GM23248 (cell line): ENCODE measurements around the gene WLS. TPM values are rescaled to one million over a fixed set of nuclear protein-coding genes. Genes with fewer than 3 reads are reported as not detected.

ENCODE experiments used
- DNase-seq: peaks from one replicate; pipeline ENCODE4 v3.0.0-alpha.2; 2015
- H2AFZ ChIP-seq: fragments of 200-600 bp; sonication (generic); 2 replicates; pipeline ENCODE4 v1.6.1; 2016; ENCODE audit warnings: antibody characterized with exemption
- H3F3A ChIP-seq: fragments of 200-600 bp; sonication (generic); 2 replicates; pipeline ENCODE4 v1.6.1; 2016; ENCODE audit warnings: mild to moderate bottlenecking, antibody characterized with exemption, mixed run types; ENCODE audit not compliant: insufficient read depth
- H3K27ac ChIP-seq: fragments of 200-600 bp; sonication (generic); 2 replicates; pipeline ENCODE4 v1.5.1; 2016; ENCODE audit warnings: mild to moderate bottlenecking
- H3K27me3 ChIP-seq: fragments of 200-600 bp; sonication (generic); replicated peaks from 2 replicates; pipeline ENCODE4 v1.6.1; 2016; ENCODE audit warnings: mild to moderate bottlenecking; ENCODE audit not compliant: insufficient read depth
- H3K36me3 ChIP-seq: fragments of 200-600 bp; sonication (generic); 2 replicates; pipeline ENCODE4 v1.6.1; 2016; ENCODE audit warnings: low read depth, mild to moderate bottlenecking
- H3K4me1 ChIP-seq: fragments of 200-600 bp; sonication (generic); 2 replicates; pipeline ENCODE4 v1.6.1; 2016; ENCODE audit warnings: mild to moderate bottlenecking; ENCODE audit not compliant: insufficient read depth
- H3K4me2 ChIP-seq: fragments of 200-600 bp; sonication (generic); one replicate; pipeline ENCODE4 v1.6.1; 2016; ENCODE audit warnings: mild to moderate bottlenecking; ENCODE audit not compliant: unreplicated experiment
- H3K4me3 ChIP-seq: fragments of 200-600 bp; sonication (generic); 2 replicates; pipeline ENCODE4 v1.5.1; 2016; ENCODE audit warnings: mild to moderate bottlenecking
- H3K79me2 ChIP-seq: fragments of 200-600 bp; sonication (generic); 2 replicates; pipeline ENCODE4 v1.6.1; 2016; ENCODE audit warnings: mild to moderate bottlenecking; ENCODE audit not compliant: insufficient read depth
- H3K9ac ChIP-seq: fragments of 200-600 bp; sonication (generic); 2 replicates; pipeline ENCODE4 v1.6.1; 2016; ENCODE audit warnings: mild to moderate bottlenecking
- H3K9me2 ChIP-seq: fragments of 200-600 bp; sonication (generic); 2 replicates; pipeline ENCODE4 v1.6.1; 2016; ENCODE audit warnings: mixed run types, mild to moderate bottlenecking, moderate library complexity; ENCODE audit not compliant: insufficient read depth
- H3K9me3 ChIP-seq: fragments of 200-600 bp; sonication (generic); one replicate; pipeline ENCODE4 v1.6.1; 2017; ENCODE audit warnings: low read depth
- H4K20me1 ChIP-seq: fragments of 200-600 bp; sonication (generic); 2 replicates; pipeline ENCODE4 v1.6.0; 2016; ENCODE audit not compliant: insufficient read depth
- EZH2 ChIP-seq: fragments of 200-600 bp; sonication (generic); IDR thresholded peaks from 2 replicates; pipeline ENCODE4 v1.6.1; 2018; ENCODE audit warnings: antibody characterized with exemption, mild to moderate bottlenecking; ENCODE audit not compliant: insufficient read depth, poor library complexity, severe bottlenecking
- EZH2phosphoT487 ChIP-seq: fragments of 200-600 bp; sonication (generic); IDR thresholded peaks from 2 replicates; pipeline ENCODE4 v1.6.1; 2018; ENCODE audit warnings: antibody characterized with exemption, moderate library complexity, mild to moderate bottlenecking, low read depth; ENCODE audit not compliant: insufficient read depth
- WGBS, 2 experiments: methylation state at CpG; one replicate each; pipeline ENCODE4 v1.1.6; 2015 to 2017; ENCODE audit warnings: low lambda C conversion rate in 2 of 2, low coverage in 1 of 2; ENCODE audit errors: missing lambda C conversion rate in 2 of 2; 5-methylcytosine and 5-hydroxymethylcytosine counted together
- in situ Hi-C: fragments of 300-500 bp; cut with MboI; formaldehyde crosslinking; loops from 2 replicates; pipeline ENCODE4 v1.15.0; 2020
- polyA plus RNA-seq: library from polyadenylated mRNA; unstranded; fragments of >200 nt; fragmentation: Nextera tagmentation; extraction: Ambion mirVana; gene quantifications from 2 replicates; pipeline ENCODE4 v1.2.1, GENCODE V29; 2016
- total RNA-seq: library from RNA; depleted of rRNA; stranded (reverse); fragments of >200 nt; shearing (Covaris generic); gene quantifications from 2 replicates; pipeline ENCODE4 v1.2.3, GENCODE V29; 2014

WLS gene
- total and polyA plus RNA-seq, 2 experiments from 2014 or later: 26.7 to 36.4 TPM

DNA sequence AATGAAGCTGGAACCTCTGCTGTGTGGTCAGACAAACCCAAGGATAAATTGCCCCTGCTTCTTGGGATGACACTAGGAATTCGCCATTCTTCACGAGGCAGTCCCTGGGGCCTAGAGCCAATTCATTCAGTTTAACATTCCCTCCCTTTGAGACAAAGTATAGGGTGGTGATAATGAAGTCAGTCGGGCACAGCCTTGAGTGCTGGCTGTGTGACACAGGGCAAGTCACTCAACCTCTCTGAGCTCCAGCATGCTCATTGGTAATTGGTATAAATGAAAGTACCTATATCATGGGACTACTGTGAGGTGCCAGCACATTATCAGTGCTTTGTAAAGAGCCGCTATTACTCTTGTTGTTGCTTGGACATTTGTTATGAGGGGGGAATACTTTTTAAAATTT lies 117.0 kb downstream of the WLS start:
- H2AFZ ChIP-seq: no peak overlapping the region
- H3K4me2 ChIP-seq: no peak overlapping the region
- no peaks in the 10 kb centered on the region for H3K9me2 ChIP-seq
- no peak for TF ChIP-seq EZH2phosphoT487
- DNase-seq: no peak
- no peak overlapping the region for H3K4me3 ChIP-seq
- no peaks in the 10 kb centered on the region for H3K79me2 ChIP-seq
- H3K27ac ChIP-seq: no peak overlapping the region
- in situ Hi-C loops: loop anchor here (5.0 kb wide), 1 partner anchor 227 kb away; no protein-coding TSS in a partner anchor
- no peaks in the 10 kb centered on the region for H3K27me3 ChIP-seq
- H3K9ac ChIP-seq: no peak overlapping the region
- no peaks in the 10 kb centered on the region for H3K36me3 ChIP-seq
- peaks cover 25% of the 10 kb centered on the region for H3K4me1 ChIP-seq
- H4K20me1 ChIP-seq: no peaks in the 10 kb centered on the region
- 63% methylated on average over 4 of the region's 4 CpGs for WGBS, 2 experiments
- H3F3A ChIP-seq: peaks cover 35% of the 10 kb centered on the region
- no peaks in the 10 kb centered on the region for H3K9me3 ChIP-seq

DNA sequence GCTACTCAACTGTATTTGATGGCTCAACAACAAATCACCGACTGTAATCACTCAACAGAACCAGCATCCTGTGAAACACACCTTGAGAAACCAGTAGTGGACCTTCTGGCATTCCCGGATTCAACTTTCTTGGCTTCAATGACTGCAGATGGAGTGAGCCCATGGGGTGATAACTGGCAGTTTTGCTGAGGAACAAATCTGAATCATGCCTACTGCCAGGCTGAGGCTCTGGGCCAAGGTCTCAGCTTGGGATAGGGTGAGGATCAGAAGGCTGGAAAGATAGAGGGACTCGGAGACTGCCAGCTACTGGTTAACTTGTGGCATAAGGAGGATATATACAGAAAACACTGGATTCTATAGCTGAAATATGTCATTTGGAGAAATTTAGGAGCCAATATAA lies 118.4 kb downstream of the WLS start:
- DNase-seq: no peak
- Histone ChIP-seq H3K36me3 (no peaks in the 10 kb centered on the region), H3K27me3 (no peaks in the 10 kb centered on the region), H3K9ac (no peak overlapping the region), H2AFZ (no peak overlapping the region), H3K9me2 (no peaks in the 10 kb centered on the region), H3K79me2 (no peaks in the 10 kb centered on the region), H3K4me3 (no peak overlapping the region), H4K20me1 (no peaks in the 10 kb centered on the region), H3K9me3 (no peaks in the 10 kb centered on the region), H3K27ac (no peak overlapping the region), H3K4me2 (no peak overlapping the region), H3F3A (peaks cover 35% of the 10 kb centered on the region), H3K4me1 (peaks cover 24% of the 10 kb centered on the region)
- TF ChIP-seq EZH2phosphoT487 (no peak), EZH2 (no peak)
- in situ Hi-C loops: no loop called here
- 88 to 90% methylated on average over 3 of the region's 3 CpGs for WGBS, 2 experiments

DNA sequence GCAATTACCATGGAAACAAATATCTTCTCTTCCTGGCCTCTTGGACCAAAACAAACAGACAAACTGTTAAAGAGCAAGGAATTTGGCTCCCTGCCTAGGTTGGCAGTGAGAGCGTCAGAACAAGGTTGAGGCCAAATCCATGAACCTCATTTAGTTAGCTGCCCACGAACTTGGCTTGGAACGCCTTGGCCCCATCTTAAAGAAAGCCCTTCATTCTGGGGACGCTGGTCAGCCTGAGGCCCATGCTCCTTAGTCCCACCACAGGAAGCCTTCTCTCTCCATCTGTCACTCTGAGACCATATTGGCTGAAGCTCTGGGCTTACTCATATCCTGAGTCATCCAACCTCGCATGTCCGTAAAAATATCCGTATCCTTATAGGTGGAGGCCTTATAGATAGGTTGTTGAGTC lies 119.5 kb downstream of the WLS start:
- WGBS, 2 experiments: 3 to 5% methylated on average over 7 of the region's 7 CpGs
- no peak for TF ChIP-seq EZH2phosphoT487
- TF ChIP-seq EZH2: no peak
- in situ Hi-C loops: no loop called here

DNA sequence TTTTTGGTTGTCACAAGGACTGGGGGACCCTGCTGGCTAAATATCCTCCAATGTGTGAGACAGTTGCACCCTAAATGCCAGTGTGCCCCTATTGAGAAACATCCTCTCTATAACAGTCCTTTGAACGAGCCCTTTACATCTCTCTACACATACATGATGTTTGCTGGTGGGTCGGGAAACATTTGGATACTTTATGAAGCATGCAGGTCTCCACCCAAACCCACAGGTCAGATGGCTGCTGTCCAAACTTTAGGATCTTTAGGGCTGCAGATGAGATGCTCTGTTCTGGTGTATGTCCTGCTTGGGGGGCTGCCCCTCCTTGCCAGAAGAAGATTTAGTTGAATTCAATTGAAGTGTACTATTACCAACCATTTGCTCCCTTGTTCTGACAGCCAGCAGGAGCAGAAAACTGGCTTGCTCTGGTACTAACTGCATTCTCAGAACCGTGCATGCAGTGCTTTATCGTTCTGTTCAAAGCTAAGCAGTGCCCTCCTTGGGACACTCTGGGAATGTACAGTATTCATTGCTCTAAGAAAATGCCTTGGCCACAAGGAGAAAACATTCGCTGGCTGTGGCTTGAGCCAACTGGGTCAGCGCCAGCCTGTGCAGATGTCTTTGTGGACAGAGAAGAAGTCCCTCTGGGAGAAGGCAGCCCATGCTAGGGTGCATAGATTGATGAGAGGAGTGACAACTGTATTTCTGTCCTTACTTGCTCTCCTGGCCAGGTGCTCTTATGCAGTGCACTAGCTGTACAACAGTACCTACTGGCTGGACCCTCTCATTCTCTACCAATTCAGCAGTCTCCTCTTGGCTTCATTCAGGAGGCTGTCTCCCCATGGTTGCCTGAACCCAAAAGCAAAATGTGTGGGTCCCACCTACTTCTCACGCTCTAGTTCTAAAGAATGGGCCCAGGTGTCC lies 120.5 kb downstream of the WLS start:
- Histone ChIP-seq H3K27me3 (no peaks in the 10 kb centered on the region), H3K79me2 (no peaks in the 10 kb centered on the region), H3K4me1 (peaks cover 21% of the 10 kb centered on the region), H3K9me2 (no peaks in the 10 kb centered on the region), H3K36me3 (no peaks in the 10 kb centered on the region), H2AFZ (peak overlapping the region; percentile 46; the same call in 1 of the 2 replicates), H4K20me1 (no peaks in the 10 kb centered on the region), H3K9me3 (no peaks in the 10 kb centered on the region), H3K9ac (0 out of 2 replicates have a peak overlapping the region, but pooled peaks have one; percentile 11), H3F3A (peaks cover 35% of the 10 kb centered on the region), H3K4me2 (peak overlapping the region; percentile 3), H3K27ac (no peak overlapping the region), H3K4me3 (no peak overlapping the region)
- 22 to 25% methylated on average over 7 of the region's 7 CpGs for WGBS, 2 experiments
- DNase-seq: peak; percentile 92
- TF ChIP-seq EZH2 (no peak), EZH2phosphoT487 (no peak)
- in situ Hi-C loops: no loop called here

More for the DNA sequence above, 119.5 kb downstream of the WLS start:
- no peak overlapping the region for H3K9ac ChIP-seq
- H3K9me3 ChIP-seq: no peaks in the 10 kb centered on the region
- H3K27me3 ChIP-seq: no peaks in the 10 kb centered on the region
- H3K27ac ChIP-seq: no peak overlapping the region
- H4K20me1 ChIP-seq: no peaks in the 10 kb centered on the region
- no peak overlapping the region for H2AFZ ChIP-seq
- no peaks in the 10 kb centered on the region for H3K79me2 ChIP-seq
- peak; percentile 90 for DNase-seq
- H3K4me2 ChIP-seq: peak overlapping the region; percentile 3
- no peaks in the 10 kb centered on the region for H3K9me2 ChIP-seq
- peaks cover 35% of the 10 kb centered on the region for H3F3A ChIP-seq
- H3K4me3 ChIP-seq: no peak overlapping the region
- no peaks in the 10 kb centered on the region for H3K36me3 ChIP-seq
- H3K4me1 ChIP-seq: peaks cover 24% of the 10 kb centered on the region
